Measurements from ENCODE around the gene BAHCC1. TPM values are rescaled to one million over a fixed set of nuclear protein-coding genes. Genes with fewer than 3 reads are reported as not detected.

The BAHCC1 gene
- total and polyA plus RNA-seq, 2 of the 4 experiments (the other 2 are of a cell fraction): 0.36 to 7.8 TPM

DNA sequence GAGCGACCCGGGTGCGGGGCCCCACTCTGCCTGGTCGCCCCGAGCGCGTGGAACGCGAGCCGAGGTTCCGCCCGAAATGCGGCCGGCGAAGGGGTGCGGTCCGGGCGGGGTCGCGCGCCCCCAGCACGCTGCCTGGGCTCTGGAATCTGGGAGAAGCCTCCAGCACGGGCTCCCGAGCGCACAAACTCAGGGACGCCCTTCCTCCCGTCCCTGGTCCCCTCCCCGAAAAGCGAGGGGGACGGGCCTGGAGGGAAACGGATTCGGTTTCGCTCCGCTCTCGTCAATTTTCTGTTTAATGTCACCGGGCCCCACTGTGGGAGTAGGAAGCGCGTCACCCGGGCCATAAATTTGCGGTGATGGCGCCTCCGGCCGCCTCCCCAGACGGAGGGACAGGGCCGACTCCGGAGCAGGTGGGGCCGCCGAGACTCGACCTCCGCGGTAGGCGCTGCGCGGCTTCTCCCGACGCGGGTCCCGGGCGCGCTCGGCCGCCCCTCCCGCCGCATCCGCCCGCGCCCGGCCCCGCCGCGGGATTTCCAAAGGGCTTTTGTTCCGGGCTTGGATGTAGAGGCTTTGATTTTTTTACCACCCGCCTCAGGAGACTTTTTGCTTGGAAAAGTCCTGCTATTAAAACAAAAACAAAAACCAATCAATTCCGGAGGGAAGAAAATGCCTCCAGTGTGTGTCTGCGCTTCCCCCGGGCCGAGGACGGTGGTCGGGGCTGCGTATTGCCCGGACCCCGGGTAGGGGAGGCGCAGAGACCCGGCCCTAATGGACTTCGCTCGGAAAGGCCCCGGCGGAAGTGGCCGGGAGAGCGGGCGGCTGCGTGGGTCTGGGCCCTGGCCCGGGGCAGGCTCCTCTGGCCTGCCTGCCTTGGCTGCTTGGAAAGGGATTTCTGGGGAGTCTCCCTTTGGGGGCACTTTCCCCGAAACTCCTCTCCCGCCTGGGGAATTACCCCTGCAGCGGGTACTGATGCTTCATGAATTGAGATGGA, 7.9 kb upstream of the BAHCC1 start:
- peak overlapping the region; percentile 85 for H3K23ac ChIP-seq (ENCODE audit: low read depth, low read length)
- peak overlapping the region; percentile 26 for H2BK5ac ChIP-seq (ENCODE audit: low read depth, low read length, poor library complexity, severe bottlenecking)
- peaks cover 17% of the 10 kb centered on the region for H3K4me1 ChIP-seq (ENCODE audit: control insufficient read depth, insufficient read depth, low read length)
- DNase-seq (peak; percentile 57), ATAC-seq (ENCODE audit: low read depth) (peak; percentile 67)
- H2AFZ ChIP-seq (replicated peaks; ENCODE audit: low read length, poor library complexity): peak overlapping the region; percentile 96
- H3K9ac ChIP-seq (ENCODE audit: low read depth, low read length): peak overlapping the region; percentile 83
- WGBS, 2 experiments (ENCODE audit: extremely low coverage in 2 of 2, insufficient read length in 1 of 2): 2% methylated on average over 46 of the region's 96 CpGs; no CpG with 5 or more reads in 1 of the 2 experiments
- no peaks in the 10 kb centered on the region for H3K27me3 ChIP-seq (ENCODE audit: control insufficient read depth, insufficient read depth, low read length)
- no peaks in the 10 kb centered on the region for H3K9me3 ChIP-seq (ENCODE audit: control insufficient read depth, insufficient read depth, low read length)
- peak overlapping the region; percentile 88 for H3K27ac ChIP-seq (ENCODE audit: insufficient read depth, low read length)
- in situ Hi-C loops (cut with MboI; ENCODE audit: low sequenced_read_pairs) (no loop called here), intact Hi-C loops (cut with micrococcal nuclease) (no loop called here), dilution Hi-C loops (cut with HindIII; ENCODE audit: low sequenced_read_pairs, unreplicated experiment) (no loop called here)
- peak overlapping the region; percentile 78 for H2BK120ac ChIP-seq (ENCODE audit: low read depth, low read length)
- peak overlapping the region; percentile 75; the same call in 1 of the 2 replicates for H2AK5ac ChIP-seq (ENCODE audit: low read depth, low read length)
- POLR2A ChIA-PET (ENCODE audit: unreplicated experiment): no interaction called here
- H3K4me3 ChIP-seq (ENCODE audit: insufficient read depth, low read depth, low read length): peak overlapping the region; percentile 59
- H2AK9ac ChIP-seq (replicated peaks; ENCODE audit: low read depth, low read length, poor library complexity): peak overlapping the region; percentile 89
- 0 out of 2 replicates have a peak, but pooled peaks cover 1% of the 10 kb centered on the region for H3K36me3 ChIP-seq (ENCODE audit: control insufficient read depth, insufficient read depth, low read length)
- H4K8ac ChIP-seq (ENCODE audit: low read depth in 2 of 2, low read length in 2 of 2): peak overlapping the region; percentile 77 to 91
- TF ChIP-seq FOS (IDR thresholded peaks at IDR 0.05; ENCODE audit: low read depth, low read length) (no peak), POLR2A (IDR thresholded peaks at IDR 0.05; ENCODE audit: low read depth, low read length) (peak; percentile 28; the same call in 1 of the 2 replicates), MXI1 (IDR thresholded peaks at IDR 0.05; ENCODE audit: borderline replicate concordance, low read depth, low read length) (peak; percentile 61; the same call in 1 of the 2 replicates), CHD1 (IDR thresholded peaks at IDR 0.05; ENCODE audit: low read depth, low read length) (no peak), CEBPB (IDR thresholded peaks at IDR 0.05; ENCODE audit: low read depth, low read length) (no peak), RCOR1 (IDR thresholded peaks at IDR 0.05; ENCODE audit: insufficient replicate concordance, low read length) (no peak), MAFK (IDR thresholded peaks at IDR 0.05; ENCODE audit: low read depth, low read length) (no peak)
- peak overlapping the region; percentile 50 for H4K91ac ChIP-seq (ENCODE audit: insufficient read depth, low read depth, low read length)
- no peak overlapping the region; the same call in 2 of the 3 replicates for H2BK15ac ChIP-seq (ENCODE audit: low read depth, low read length)
- peaks cover 6% of the 10 kb centered on the region; the same call in 1 of the 2 replicates for H3K9me1 ChIP-seq (ENCODE audit: insufficient read depth, low read length)
- peak overlapping the region; percentile 55; the same call in 1 of the 2 replicates for H3K56ac ChIP-seq (ENCODE audit: extremely low read depth, insufficient read depth, low read length)
- CTCF ChIA-PET: no interaction called here
- peaks cover 6% of the 10 kb centered on the region; the same call in 1 of the 2 replicates for H4K20me1 ChIP-seq (ENCODE audit: insufficient read depth, low read length)
- peak overlapping the region; percentile 25; the same call in 1 of the 2 replicates for H3K18ac ChIP-seq (ENCODE audit: low read depth, low read length)
- H4K5ac ChIP-seq (ENCODE audit: low read depth, low read length): peak overlapping the region; percentile 45
- BruUV-seq (replicated peaks): no TSS peak
- peak overlapping the region; percentile 15; the same call in 1 of the 2 replicates for H2BK20ac ChIP-seq (ENCODE audit: low read depth, low read length)
- H3K4me2 ChIP-seq (ENCODE audit: low read depth, low read length): peak overlapping the region; percentile 72
- H3K14ac ChIP-seq (replicated peaks; ENCODE audit: low read depth, low read length): peak overlapping the region; percentile 63
- H3K4ac ChIP-seq (ENCODE audit: low read depth, low read length): peak overlapping the region; percentile 64
- peaks cover 16 to 48% of the 10 kb centered on the region in 2 experiments for H3K79me1 ChIP-seq (ENCODE audit: low read depth in 1 of 2, low read length in 2 of 2)
